GM19025 (cell line): Measurements from ENCODE around the gene CIITA.
"Not testable (repeated sequence)": the region's sequence is repeated elsewhere in the genome, so short reads cannot be mapped to it uniquely, and the experiment has no call there.

ENCODE experiments used
- ATAC-seq: cut with Tn5 transposase; IDR thresholded peaks from one replicate; pipeline ENCODE4 v1.9.1; 2021; ENCODE audit warnings: mild to moderate bottlenecking, low read depth, moderate library complexity; ENCODE audit not compliant: unreplicated experiment

CIITA gene

GRCh38 chr16:10916534-10916933, 39.5 kb downstream of the CIITA start:
- no peak for ATAC-seq

- no peak for ATAC-seq
Observed at GRCh38 chr16:10918294-10919002, 41.4 kb downstream of the CIITA start.

GRCh38 chr16:10919003-10919351, 42.0 kb downstream of the CIITA start:
- no peak for ATAC-seq

DNA sequence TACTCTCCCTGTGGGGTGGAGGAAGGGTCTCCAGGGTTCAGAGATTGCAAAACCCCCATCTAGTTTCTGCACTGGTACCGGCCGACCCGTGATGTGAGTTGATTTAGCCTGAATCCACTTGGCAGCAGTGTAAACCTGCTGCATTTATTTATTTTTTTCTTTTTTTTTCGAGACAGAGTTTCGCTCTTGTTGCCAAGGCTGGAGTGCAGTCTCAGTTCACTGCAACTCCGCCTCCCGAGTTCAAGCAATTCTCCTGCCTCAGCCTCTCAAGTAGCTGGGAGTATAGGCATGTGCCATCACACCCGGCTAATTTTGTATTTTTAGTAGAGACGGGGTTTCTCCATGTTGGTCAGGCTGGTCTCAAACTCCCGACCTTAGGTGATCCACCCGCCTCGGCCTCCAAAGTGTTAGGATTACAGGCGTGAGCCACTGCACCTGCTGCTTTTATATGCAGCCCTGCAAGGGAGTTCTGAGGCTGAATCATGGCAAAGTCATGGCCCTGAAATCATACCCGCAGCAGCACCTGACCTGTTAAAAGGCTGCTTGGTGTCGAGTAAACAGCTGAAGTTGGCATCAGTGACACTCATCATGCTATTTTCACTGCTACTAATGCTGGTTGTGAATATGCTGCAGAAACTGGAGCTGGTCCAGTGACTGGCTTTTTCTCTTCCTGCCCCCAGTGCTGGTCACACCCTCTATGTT, 43.9 kb downstream of the CIITA start:
- ATAC-seq, result no peak

GRCh38 chr16:10921536-10922327, 44.7 kb downstream of the CIITA start:
- ATAC-seq, result no peak

- no peak for ATAC-seq
Observed at GRCh38 chr16:10922328-10923145, 45.5 kb downstream of the CIITA start.

GRCh38 chr16:10923146-10923649, 46.2 kb downstream of the CIITA start:
- ATAC-seq, result no peak

DNA sequence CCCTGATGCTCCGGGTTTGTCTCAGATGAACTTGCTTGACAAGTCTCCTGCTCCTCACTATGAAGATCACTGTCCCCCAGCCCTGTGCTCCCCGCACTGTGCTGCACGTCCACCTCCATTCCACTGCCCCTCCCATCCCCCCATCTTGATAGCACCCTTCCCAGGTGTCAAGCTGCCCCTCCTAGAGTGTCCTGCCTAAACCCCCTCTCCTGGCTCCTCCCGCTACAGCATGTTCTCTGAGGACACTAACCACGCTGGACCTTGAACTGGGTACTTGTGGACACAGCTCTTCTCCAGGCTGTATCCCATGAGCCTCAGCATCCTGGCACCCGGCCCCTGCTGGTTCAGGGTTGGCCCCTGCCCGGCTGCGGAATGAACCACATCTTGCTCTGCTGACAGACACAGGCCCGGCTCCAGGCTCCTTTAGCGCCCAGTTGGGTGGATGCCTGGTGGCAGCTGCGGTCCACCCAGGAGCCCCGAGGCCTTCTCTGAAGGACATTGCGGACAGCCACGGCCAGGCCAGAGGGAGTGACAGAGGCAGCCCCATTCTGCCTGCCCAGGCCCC, 46.7 kb downstream of the CIITA start:
- no peak for ATAC-seq

DNA sequence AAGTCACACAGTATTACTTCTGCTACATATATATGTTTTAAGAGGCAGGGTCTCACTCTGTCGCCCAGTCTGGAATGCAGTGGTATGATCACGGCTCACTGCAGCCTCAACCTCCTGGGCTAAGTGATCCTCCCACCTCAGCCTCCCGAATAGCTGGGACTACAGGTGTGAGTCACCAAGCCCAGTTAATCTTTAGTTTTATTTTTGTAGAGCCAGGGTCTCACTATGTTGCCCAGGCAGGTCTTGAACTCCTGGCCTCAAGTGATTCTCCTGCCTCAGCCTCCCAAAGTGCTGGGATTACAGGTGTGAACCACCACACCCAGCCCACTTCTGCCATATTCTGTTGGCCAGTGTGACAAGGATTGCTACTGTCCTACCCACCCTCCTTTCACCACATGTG, 48.3 kb downstream of the CIITA start:
- not testable (repeated sequence) for ATAC-seq

DNA sequence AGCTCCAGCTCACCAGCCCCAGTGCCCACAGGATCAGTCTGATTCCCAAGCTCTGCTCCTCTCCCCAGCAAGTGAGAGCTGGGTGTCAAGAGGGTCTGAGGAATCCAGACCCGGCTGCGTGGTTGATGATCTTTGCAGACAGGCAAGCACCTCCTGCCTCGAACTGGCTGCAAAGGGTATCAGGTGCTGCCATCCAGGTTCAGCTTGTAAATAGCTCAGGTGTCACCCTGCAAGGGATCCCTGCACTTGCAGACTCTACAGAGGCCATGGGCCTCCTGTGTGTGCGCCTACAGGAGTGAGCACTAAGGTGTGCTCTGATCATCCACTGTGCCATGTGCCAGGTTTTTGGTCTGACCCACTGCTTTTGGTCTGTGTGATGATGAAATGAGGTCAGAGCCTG, 49.1 kb downstream of the CIITA start:
- no peak for ATAC-seq

DNA sequence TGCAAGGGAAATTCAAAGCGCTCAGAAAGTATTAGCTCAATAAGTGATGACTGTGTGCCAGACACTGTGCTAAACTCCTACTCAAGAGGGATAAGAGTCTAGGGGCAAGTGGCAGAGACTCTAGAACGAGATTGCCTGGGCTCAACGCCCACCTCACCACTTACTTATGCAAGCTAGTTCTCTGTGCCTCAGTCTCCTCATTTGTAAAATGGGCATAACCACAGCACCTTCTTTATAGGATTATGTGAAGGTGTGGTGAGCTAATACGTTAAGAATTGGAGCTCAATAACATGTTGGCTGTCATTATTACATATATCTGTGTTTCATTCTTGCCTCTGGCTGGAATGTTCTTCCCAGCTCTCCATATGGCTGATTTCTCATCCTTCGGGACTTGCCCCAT, 49.9 kb downstream of the CIITA start:
- ATAC-seq, result no peak

DNA sequence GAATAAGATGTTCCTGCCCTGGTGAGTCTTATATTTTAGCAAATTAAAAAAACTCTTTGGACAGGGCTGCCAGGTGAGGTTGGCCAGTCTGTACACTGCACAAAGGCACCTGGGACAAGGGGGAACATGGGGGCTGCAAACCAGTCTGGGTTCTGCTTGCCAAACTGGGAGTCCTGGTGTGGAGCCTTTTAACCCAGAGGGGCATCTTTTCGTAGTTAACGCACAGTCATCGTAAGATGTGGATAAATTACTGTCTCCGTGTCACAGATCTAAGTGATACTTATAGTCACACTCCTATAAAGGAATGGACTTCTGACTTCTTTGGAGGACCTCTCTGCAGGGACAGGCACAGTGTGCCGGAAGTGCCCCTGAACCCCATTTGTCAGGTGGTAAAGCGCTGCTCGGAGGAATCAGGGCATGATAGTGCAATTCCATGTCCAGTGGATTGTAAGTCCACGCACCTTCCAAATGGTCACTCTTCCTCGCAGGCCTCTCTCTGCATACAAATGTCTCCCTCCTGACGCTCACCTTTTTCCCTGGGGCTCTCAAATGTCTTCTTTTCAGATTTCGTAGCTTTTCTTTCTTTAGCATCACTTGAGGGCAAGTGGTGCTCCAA, 50.6 kb downstream of the CIITA start:
- no peak for ATAC-seq

DNA sequence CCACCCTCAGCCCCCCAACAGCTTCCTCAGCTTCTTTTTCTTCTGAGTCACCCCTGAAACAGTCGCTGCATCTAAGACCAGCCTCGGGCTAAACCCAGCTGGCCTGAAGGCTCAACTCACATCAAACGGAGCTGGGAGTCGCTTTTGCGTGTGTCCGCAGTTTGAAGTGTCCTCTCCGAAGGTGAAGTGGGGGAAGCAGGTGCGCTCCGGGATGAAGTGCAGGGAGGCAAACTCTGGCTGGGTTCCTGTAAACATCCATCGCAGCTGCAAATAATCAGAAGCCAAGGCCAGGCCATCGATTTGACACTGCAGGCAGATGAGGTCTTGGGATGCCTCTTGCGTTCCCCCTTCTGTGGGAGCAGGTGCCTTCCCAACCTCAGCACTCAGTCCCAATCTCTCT, 52.1 kb downstream of the CIITA start:
- ATAC-seq, result not testable (repeated sequence)

- no peak for ATAC-seq
Observed at GRCh38 chr16:10929853-10930754, 53.1 kb downstream of the CIITA start.

DNA sequence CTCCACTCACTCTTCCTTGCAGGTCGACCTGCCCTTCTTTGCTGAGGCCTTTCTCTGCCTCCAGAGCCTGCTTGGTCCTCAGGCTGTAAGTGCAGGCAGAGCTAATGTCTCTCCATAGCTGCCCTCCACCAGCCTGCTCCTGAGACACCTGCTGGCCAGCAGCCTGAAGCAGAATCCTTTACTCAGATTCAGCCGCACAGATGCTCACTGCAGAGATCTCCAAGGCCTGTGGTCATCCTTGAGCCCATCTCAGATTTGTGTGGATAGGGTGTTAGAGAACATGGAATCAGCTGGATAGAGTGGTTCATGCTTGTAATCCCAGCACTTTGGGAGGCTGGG, 53.7 kb downstream of the CIITA start:
- no peak for ATAC-seq

DNA sequence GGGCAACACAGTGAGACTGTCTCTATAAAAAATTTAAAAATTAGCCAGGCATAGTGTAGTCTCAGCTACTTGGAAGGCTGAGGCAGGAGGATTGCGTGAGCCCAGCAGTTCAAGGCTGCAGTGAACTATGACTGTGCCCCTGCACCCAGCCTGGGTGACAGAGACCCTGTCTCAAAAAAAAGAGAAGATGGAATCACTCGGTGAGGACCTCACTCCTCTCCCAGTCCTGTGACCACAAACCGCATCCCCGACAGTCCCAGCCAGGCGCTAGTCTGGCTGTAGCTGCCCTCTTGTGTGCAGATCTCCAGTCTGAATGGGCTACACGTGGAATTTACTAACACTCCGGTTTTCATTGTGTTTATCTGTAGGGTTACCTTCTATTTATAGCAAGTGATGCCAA, 54.1 kb downstream of the CIITA start:
- no peak for ATAC-seq

GRCh38 chr16:10931977-10932632, 55.1 kb downstream of the CIITA start:
- no peak for ATAC-seq

DNA sequence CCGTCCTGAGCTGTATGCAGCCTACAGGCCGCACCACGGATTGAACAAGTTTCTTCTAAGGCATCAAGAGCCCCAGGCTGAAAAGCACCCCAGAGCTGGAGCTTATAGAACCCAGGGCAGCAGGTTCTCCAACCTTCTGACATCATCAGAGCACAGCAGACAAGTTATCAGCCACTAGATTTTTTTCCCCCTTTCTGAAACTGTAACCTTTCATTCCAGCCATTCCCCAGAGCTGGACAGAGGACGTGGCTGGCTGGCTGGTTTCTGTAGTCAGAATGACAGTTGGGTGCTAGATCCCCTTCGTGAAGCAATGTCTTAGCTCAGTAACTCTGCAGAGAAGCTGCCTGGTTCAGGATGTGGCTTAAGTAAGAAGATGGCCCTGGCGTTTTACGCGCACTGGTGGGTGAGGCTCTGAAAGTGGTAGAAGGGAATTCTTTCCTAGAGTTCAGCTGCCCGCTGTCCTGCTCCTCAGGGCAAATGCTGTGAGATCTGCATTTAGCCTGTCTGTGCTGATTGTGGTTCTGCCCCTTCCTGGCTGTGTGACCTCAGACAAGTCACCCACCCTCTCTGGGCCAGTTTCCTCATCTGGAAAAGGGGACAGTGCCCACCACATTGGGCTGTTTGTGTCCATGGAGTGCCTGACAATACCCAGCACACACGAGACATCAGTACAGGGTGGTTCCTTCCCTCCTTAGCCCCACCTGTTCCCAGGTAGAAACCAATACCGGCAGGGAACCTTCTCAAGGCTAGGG, 56.1 kb downstream of the CIITA start:
- ATAC-seq, result no peak
